H1 (cell line): ENCODE data around the gene KRTAP2-3.

Experiments
- ASH2L ChIP-seq: fragments of 200-600, 300-600 bp; sonication (generic); IDR thresholded peaks from one replicate; pipeline ENCODE4 v1.7.1; 2017; ENCODE audit warnings: low read length
- CTCF ChIP-seq, 3 experiments: IDR thresholded peaks; 1 replicate in 2 of 3; 2 replicates in 1 of 3; pipeline versions ENCODE4 v1.5.1 to v1.6.1; 2011; ENCODE audit warnings: low read length in 3 of 3, mild to moderate bottlenecking in 3 of 3, inconsistent platforms in 2 of 3, low read depth in 1 of 3, moderate library complexity in 1 of 3; ENCODE audit not compliant: insufficient read depth in 1 of 3; ENCODE audit errors: control extremely low read depth in 1 of 3
- E2F6 ChIP-seq: IDR thresholded peaks from 2 replicates; pipeline ENCODE4 v1.6.1; 2012; ENCODE audit warnings: inconsistent platforms
- EZH2 ChIP-seq: fragments of 200-600 bp; sonication (generic); IDR thresholded peaks from 2 replicates; pipeline ENCODE4 v1.7.1; 2012; ENCODE audit warnings: low read depth, mild to moderate bottlenecking, moderate library complexity, low read length, inconsistent platforms; ENCODE audit not compliant: severe bottlenecking
- GABPA ChIP-seq: IDR thresholded peaks from 2 replicates; pipeline ENCODE4 v1.6.1; 2011; ENCODE audit warnings: mild to moderate bottlenecking, low read length, moderate library complexity, borderline replicate concordance; ENCODE audit not compliant: insufficient read depth
- RBBP5 ChIP-seq: IDR thresholded peaks from 2 replicates; pipeline ENCODE4 v1.7.1; 2012; ENCODE audit warnings: low read depth, mild to moderate bottlenecking, inconsistent platforms, low read length, moderate library complexity, borderline replicate concordance
- ZNF274 ChIP-seq: IDR thresholded peaks from 2 replicates; pipeline ENCODE4 v1.7.0; 2012; ENCODE audit warnings: low read length, borderline replicate concordance; ENCODE audit errors: extremely low read depth

DNA sequence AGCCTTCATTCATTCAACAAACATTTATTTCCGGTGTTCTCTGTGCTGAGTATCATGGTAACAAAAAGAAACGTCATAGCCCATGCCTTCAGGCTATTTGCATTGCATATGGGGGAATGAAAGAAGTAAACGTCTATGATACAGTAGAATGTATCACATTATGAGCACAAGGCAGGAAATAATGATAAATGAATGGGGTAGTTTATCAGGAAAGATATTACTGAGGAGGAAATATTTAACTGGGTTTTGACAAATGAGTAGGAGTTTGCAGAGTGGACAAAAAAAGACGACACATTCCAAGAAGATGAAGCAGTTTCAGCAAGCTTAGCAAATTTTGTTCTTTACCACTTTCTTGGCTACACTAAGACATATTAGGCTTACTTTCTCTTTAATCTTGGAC lies 22.7 kb upstream of the KRTAP2-3 start:
- no peak for TF ChIP-seq GABPA
- no peak for TF ChIP-seq RBBP5
- no peak for TF ChIP-seq E2F6
- no peak for TF ChIP-seq ZNF274
- no peak for TF ChIP-seq CTCF (IDR thresholded peaks at IDR 0.05; ENCODE audit: control extremely low read depth in 1 of 3, insufficient read depth in 1 of 3, low read depth in 1 of 3, low read length in 3 of 3)
- TF ChIP-seq EZH2, result no peak
- TF ChIP-seq ASH2L, result no peak
